Stimulated activated CD8-positive, alpha-beta memory T cell treated with anti-CD3 and anti-CD28 coated beads, Interleukin-7, amount 100 ng/mL, for 24 hours (primary cell): Measurements from ENCODE around the gene GPR12.

Experiments used
- DNase-seq: peaks from one replicate; pipeline ENCODE4 v3.0.0-alpha.2; 2020; ENCODE audit warnings: low read depth

The GPR12 gene

GRCh38 chr13:26759907-26760831 is at the start of gene GPR12:
GPR12 (minus strand) TSS chr13:26760786; CDS start chr13:26759827, 959 bp downstream.
- DNase-seq = no peak

- no peak for DNase-seq
These were observed 49.5 kb upstream of the GPR12 start for GRCh38 chr13:26810095-26810494.

GRCh38 chr13:26806891-26807290 is 46.3 kb upstream of the GPR12 start:
- no peak for DNase-seq

GRCh38 chr13:26787961-26788360 is 27.4 kb upstream of the GPR12 start:
- no peak for DNase-seq

- no peak for DNase-seq
These were observed 26.2 kb upstream of the GPR12 start for GRCh38 chr13:26786651-26787295.

GRCh38 chr13:26785838-26786630 is 25.4 kb upstream of the GPR12 start:
- DNase-seq = peak; percentile 16

- no peak for DNase-seq
These were observed 24.4 kb upstream of the GPR12 start for GRCh38 chr13:26784704-26785639.

GRCh38 chr13:26780411-26780810 is 19.8 kb upstream of the GPR12 start:
- DNase-seq = no peak

- no peak for DNase-seq
These were observed 18.7 kb upstream of the GPR12 start for GRCh38 chr13:26779321-26779720.

- DNase-seq = no peak
These were observed 11.9 kb upstream of the GPR12 start for GRCh38 chr13:26772531-26772930.

- no peak for DNase-seq
These were observed 11.2 kb upstream of the GPR12 start for GRCh38 chr13:26771796-26772195.

GRCh38 chr13:26762745-26763345 is 2.3 kb upstream of the GPR12 start:
- no peak for DNase-seq

- no peak for DNase-seq
These were observed 421 bp upstream of the GPR12 start for GRCh38 chr13:26760832-26761582.

- no peak for DNase-seq
These were observed 1.2 kb downstream of the GPR12 start for GRCh38 chr13:26759249-26759906.

- no peak for DNase-seq
These were observed 2.0 kb downstream of the GPR12 start for GRCh38 chr13:26758496-26759157.

- DNase-seq = no peak
These were observed 3.6 kb downstream of the GPR12 start for GRCh38 chr13:26756961-26757360.

- DNase-seq = no peak
These were observed 7.9 kb downstream of the GPR12 start for GRCh38 chr13:26752671-26753070.

GRCh38 chr13:26749905-26750304 is 10.7 kb downstream of the GPR12 start:
- no peak for DNase-seq

- DNase-seq = no peak
These were observed 11.3 kb downstream of the GPR12 start for GRCh38 chr13:26749285-26749684.
